HG02852 (cell line): Measurements from ENCODE around the gene ARG1.
A peak's percentile ranks its signal among the peaks of the same experiment; 100 is the strongest.

ENCODE experiments used
- ATAC-seq: cut with Tn5 transposase; IDR thresholded peaks from one replicate; pipeline ENCODE4 v1.9.1; 2021; ENCODE audit warnings: mild to moderate bottlenecking, moderate library complexity; ENCODE audit not compliant: unreplicated experiment

Gene ARG1

GRCh38 chr6:131581523-131581922 is 8.5 kb downstream of the ARG1 start:
- no peak for ATAC-seq

GRCh38 chr6:131586543-131586942 is 13.5 kb downstream of the ARG1 start:
- ATAC-seq, result no peak

GRCh38 chr6:131587909-131588308 is 14.9 kb downstream of the ARG1 start:
- no peak for ATAC-seq

- no peak for ATAC-seq
Measured at GRCh38 chr6:131588643-131589042, 15.6 kb downstream of the ARG1 start.

GRCh38 chr6:131592935-131593334 is 19.9 kb downstream of the ARG1 start:
- no peak for ATAC-seq

- no peak for ATAC-seq
Measured at GRCh38 chr6:131594074-131594473, 21.0 kb downstream of the ARG1 start.

GRCh38 chr6:131597446-131597845 is 24.4 kb downstream of the ARG1 start:
- no peak for ATAC-seq

GRCh38 chr6:131600716-131601115 is 27.7 kb downstream of the ARG1 start:
- ATAC-seq, result no peak

GRCh38 chr6:131602781-131603312 is 29.8 kb downstream of the ARG1 start:
- ATAC-seq, result no peak

GRCh38 chr6:131613296-131613925 is 40.4 kb downstream of the ARG1 start:
- ATAC-seq, result no peak

- ATAC-seq, result no peak
Measured at GRCh38 chr6:131615275-131615674, 42.2 kb downstream of the ARG1 start.

GRCh38 chr6:131627724-131628682 is 55.0 kb downstream of the ARG1 start, which contains the start of gene MED23:
Gene MED23 (minus strand): TSS chr6:131628242. CDS start chr6:131628049, 193 bp downstream.
- ATAC-seq, result peak; percentile 98

- ATAC-seq, result no peak
Measured at GRCh38 chr6:131628726-131629125, 55.7 kb downstream of the ARG1 start.

- ATAC-seq, result no peak
Measured at GRCh38 chr6:131629651-131630050, 56.6 kb downstream of the ARG1 start.

- ATAC-seq, result no peak
Measured at GRCh38 chr6:131631625-131632289, 58.7 kb downstream of the ARG1 start.
